Calu3 (cell line): ENCODE results near the gene PHF19. TPM values are rescaled to one million over a fixed set of nuclear protein-coding genes. Genes with fewer than 3 reads are reported as not detected.

Source experiments
- BruUV-seq: library from RNA; stranded (reverse); fragments of 400-500 nt; replicated peaks from 2 replicates; lab custom pipeline; 2021; lab: Mats Ljungman, UMichigan
- CTCF ChIA-PET: fragments of 300-600 bp; sonication (Branson Sonifier 250); formaldehyde crosslinking; loops from one replicate; lab custom pipeline; 2022; ENCODE audit warnings: antibody characterized with exemption; lab: Charles Lee
- DNase-seq: peaks from one replicate; pipeline ENCODE4 v3.0.0; 2022
- H3K27ac Mint-ChIP-seq: one replicate; pipeline ENCODE4 v1.8.0; 2022; ENCODE audit warnings: mixed read lengths; ENCODE audit not compliant: unreplicated experiment
- H3K27me3 Mint-ChIP-seq: one replicate; pipeline ENCODE4 v1.8.0; 2022; ENCODE audit warnings: mixed read lengths; ENCODE audit not compliant: unreplicated experiment
- H3K36me3 Mint-ChIP-seq: one replicate; pipeline ENCODE4 v1.8.0; 2022; ENCODE audit warnings: mild to moderate bottlenecking, moderate library complexity, mixed read lengths; ENCODE audit not compliant: insufficient read depth, unreplicated experiment
- H3K4me1 Mint-ChIP-seq: one replicate; pipeline ENCODE4 v1.8.0; 2022; ENCODE audit warnings: mild to moderate bottlenecking, low read depth, mixed read lengths; ENCODE audit not compliant: unreplicated experiment
- H3K4me3 Mint-ChIP-seq: one replicate; pipeline ENCODE4 v1.8.0; 2022; ENCODE audit warnings: mild to moderate bottlenecking, low read depth, moderate library complexity, mixed read lengths; ENCODE audit not compliant: unreplicated experiment
- H3K9me3 Mint-ChIP-seq: one replicate; pipeline ENCODE4 v1.8.0; 2022; ENCODE audit warnings: low read depth, mixed read lengths; ENCODE audit not compliant: unreplicated experiment
- CTCF ChIP-seq: fragments of 200-600 bp; IDR thresholded peaks from one replicate; pipeline ENCODE4 v1.8.0; 2022; ENCODE audit warnings: antibody characterized with exemption; ENCODE audit not compliant: unreplicated experiment
- intact Hi-C: fragments of 100-400 bp; cut with micrococcal nuclease; formaldehyde crosslinking; loops from one replicate; pipeline ENCODE4 v1.10.0; 2022; ENCODE audit not compliant: unreplicated experiment
- total RNA-seq: library from RNA; stranded (reverse); gene quantifications from 2 replicates; pipeline ENCODE4 v1.2.3, GENCODE V29; 2022

The PHF19 gene
- total RNA-seq, 1 experiment from 2014 or later, result 44.5 TPM

DNA sequence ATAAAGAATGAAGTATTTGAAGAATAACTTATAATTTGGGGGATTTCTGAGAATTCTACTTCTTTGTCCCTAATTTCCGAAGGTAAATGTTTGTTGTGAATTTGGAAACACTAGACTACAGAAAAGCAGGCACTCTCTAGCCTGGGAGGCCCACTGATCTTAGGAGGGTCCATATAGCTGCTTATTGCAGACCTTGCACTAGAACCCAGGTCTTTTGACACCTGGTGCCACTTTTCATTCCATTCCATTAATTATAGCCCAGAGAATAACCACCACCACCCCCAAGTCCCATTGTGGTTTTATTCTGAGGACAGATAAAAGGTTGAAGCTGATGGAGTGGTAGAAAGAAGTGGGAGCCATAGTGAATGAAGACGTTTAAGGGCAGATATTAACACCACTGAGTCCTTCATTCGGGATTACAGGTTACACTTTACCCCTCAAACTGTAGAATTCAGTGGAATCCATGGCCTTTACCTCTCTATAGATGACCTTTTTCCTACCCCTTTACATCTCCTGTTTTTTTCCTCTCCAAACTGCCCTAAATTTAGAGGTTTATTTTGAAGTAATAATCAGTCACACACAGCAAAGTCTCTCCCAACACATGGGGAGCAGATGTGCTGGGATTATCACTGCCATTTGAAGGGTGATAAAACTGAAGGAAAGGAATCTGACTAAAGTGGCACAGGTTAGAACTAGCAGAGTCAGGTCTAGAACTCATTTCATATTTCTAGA, 22.2 kb downstream of the PHF19 start:
- Mint-ChIP-seq H3K27me3 (no peaks in the 10 kb centered on the region), H3K9me3 (no peaks in the 10 kb centered on the region), H3K27ac (no peak overlapping the region), H3K4me1 (no peaks in the 10 kb centered on the region), H3K4me3 (no peak overlapping the region), H3K36me3 (peaks cover 11% of the 10 kb centered on the region)
- no TSS peak for BruUV-seq
- DNase-seq, result no peak
- intact Hi-C loops, result no loop called here
- TF ChIP-seq CTCF, result no peak
- CTCF ChIA-PET, result no interaction called here

- BruUV-seq, result no TSS peak
- intact Hi-C loops, result no loop called here
- Mint-ChIP-seq H3K4me3 (no peak overlapping the region), H3K27me3 (no peaks in the 10 kb centered on the region), H3K4me1 (no peaks in the 10 kb centered on the region), H3K36me3 (peaks cover 11% of the 10 kb centered on the region), H3K27ac (no peak overlapping the region), H3K9me3 (no peaks in the 10 kb centered on the region)
- TF ChIP-seq CTCF, result no peak
- no peak for DNase-seq
- CTCF ChIA-PET, result no interaction called here
Observed at GRCh38 chr9:120853198-120853597, 23.8 kb downstream of the PHF19 start.

- CTCF ChIA-PET, result no interaction called here
- H3K4me1 Mint-ChIP-seq, result peaks cover 8% of the 10 kb centered on the region
- no peak overlapping the region for H3K4me3 Mint-ChIP-seq
- no peak for TF ChIP-seq CTCF
- no peak overlapping the region for H3K27ac Mint-ChIP-seq
- no peaks in the 10 kb centered on the region for H3K9me3 Mint-ChIP-seq
- H3K36me3 Mint-ChIP-seq, result peaks cover 11% of the 10 kb centered on the region
- intact Hi-C loops, result no loop called here
- no peak for DNase-seq
- no peaks in the 10 kb centered on the region for H3K27me3 Mint-ChIP-seq
- no TSS peak for BruUV-seq
Observed at GRCh38 chr9:120852240-120853010, 24.6 kb downstream of the PHF19 start.

DNA sequence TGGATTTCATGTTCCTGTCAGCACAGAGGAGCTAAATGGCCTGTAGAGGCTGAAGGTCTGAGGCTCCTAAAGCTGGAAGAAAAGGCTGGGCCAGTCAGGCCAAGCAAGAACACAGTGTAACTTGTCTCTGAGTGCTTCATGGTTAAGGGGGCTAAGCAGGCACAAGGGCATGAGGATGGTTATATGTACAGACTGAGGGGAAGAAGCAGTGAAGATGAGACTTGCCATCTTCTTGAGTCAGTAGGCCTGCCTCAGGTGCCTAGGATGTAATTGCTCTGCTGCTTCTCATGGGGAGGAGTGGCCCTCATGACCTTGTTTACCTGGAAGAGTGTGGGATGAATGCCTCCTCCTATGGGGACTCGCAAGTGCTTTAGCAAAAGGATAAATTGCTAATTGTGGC, 25.5 kb downstream of the PHF19 start:
- H3K36me3 Mint-ChIP-seq, result peaks cover 11% of the 10 kb centered on the region
- peaks cover 13% of the 10 kb centered on the region for H3K4me1 Mint-ChIP-seq
- no peak for TF ChIP-seq CTCF
- CTCF ChIA-PET, result no interaction called here
- BruUV-seq, result no TSS peak
- intact Hi-C loops, result no loop called here
- no peak for DNase-seq
- H3K9me3 Mint-ChIP-seq, result no peaks in the 10 kb centered on the region
- H3K27me3 Mint-ChIP-seq, result no peaks in the 10 kb centered on the region
- H3K27ac Mint-ChIP-seq, result no peak overlapping the region
- no peak overlapping the region for H3K4me3 Mint-ChIP-seq
